ENCODE results near the gene FGR.

The FGR gene

GRCh38 chr1:27615346-27616192, 19.4 kb downstream of the FGR start:
- no peaks in the 10 kb centered on the region for H3K9me2 ChIP-seq (replicated peaks; ENCODE audit: control insufficient read depth, low read length)
- H3K9me3 ChIP-seq (ENCODE audit: control insufficient read depth, insufficient read depth, low read length): no peaks in the 10 kb centered on the region
- peaks cover 31% of the 10 kb centered on the region for H3K4me1 ChIP-seq (ENCODE audit: control insufficient read depth, low read length)
- no peaks in the 10 kb centered on the region for H4K20me1 ChIP-seq (ENCODE audit: control insufficient read depth, insufficient read depth, low read depth, low read length)
- peaks cover 3% of the 10 kb centered on the region; the same call in 1 of the 2 replicates for H3F3A ChIP-seq (ENCODE audit: control insufficient read depth, insufficient read depth)
- H3K4me3 ChIP-seq (ENCODE audit: low read length): no peak overlapping the region
- H3K27me3 ChIP-seq (ENCODE audit: control insufficient read depth, low read length): no peaks in the 10 kb centered on the region
- H3K79me2 ChIP-seq (ENCODE audit: control insufficient read depth, low read length): no peaks in the 10 kb centered on the region
- H3K4me2 ChIP-seq (ENCODE audit: low read length): no peak overlapping the region
- peaks cover 4% of the 10 kb centered on the region; the same call in 1 of the 2 replicates for H3K36me3 ChIP-seq (ENCODE audit: control insufficient read depth, low read length)
- TF ChIP-seq EZH2phosphoT487 (IDR thresholded peaks at IDR 0.05; ENCODE audit: borderline replicate concordance, low read length): no peak
- TF ChIP-seq CTCF (IDR thresholded peaks at IDR 0.05; ENCODE audit: low read depth, low read length, poor library complexity, severe bottlenecking): no peak
- H3K27ac ChIP-seq (ENCODE audit: low read depth, low read length): no peak overlapping the region

- Histone ChIP-seq H3K27me3 (ENCODE audit: control insufficient read depth, low read length) (no peaks in the 10 kb centered on the region), H3K4me1 (ENCODE audit: control insufficient read depth, low read length) (peaks cover 37% of the 10 kb centered on the region), H3K4me2 (ENCODE audit: low read length) (no peak overlapping the region), H3K27ac (ENCODE audit: low read depth, low read length) (no peak overlapping the region), H3K36me3 (ENCODE audit: control insufficient read depth, low read length) (peaks cover 4% of the 10 kb centered on the region; the same call in 1 of the 2 replicates), H3K9me2 (replicated peaks; ENCODE audit: control insufficient read depth, low read length) (no peaks in the 10 kb centered on the region), H3K9me3 (ENCODE audit: control insufficient read depth, insufficient read depth, low read length) (no peaks in the 10 kb centered on the region), H3K4me3 (ENCODE audit: low read length) (no peak overlapping the region), H3K79me2 (ENCODE audit: control insufficient read depth, low read length) (no peaks in the 10 kb centered on the region), H4K20me1 (ENCODE audit: control insufficient read depth, insufficient read depth, low read depth, low read length) (no peaks in the 10 kb centered on the region), H3F3A (ENCODE audit: control insufficient read depth, insufficient read depth) (peaks cover 3% of the 10 kb centered on the region; the same call in 1 of the 2 replicates)
- no peak for TF ChIP-seq CTCF (IDR thresholded peaks at IDR 0.05; ENCODE audit: low read depth, low read length, poor library complexity, severe bottlenecking)
- no peak for TF ChIP-seq EZH2phosphoT487 (IDR thresholded peaks at IDR 0.05; ENCODE audit: borderline replicate concordance, low read length)
Measured at GRCh38 chr1:27614625-27615344, 20.2 kb downstream of the FGR start.

- Histone ChIP-seq H3F3A (ENCODE audit: control insufficient read depth, insufficient read depth) (peaks cover 7% of the 10 kb centered on the region), H3K4me2 (ENCODE audit: low read length) (no peak overlapping the region), H3K27me3 (ENCODE audit: control insufficient read depth, low read length) (no peaks in the 10 kb centered on the region), H3K9me3 (ENCODE audit: control insufficient read depth, insufficient read depth, low read length) (no peaks in the 10 kb centered on the region), H3K36me3 (ENCODE audit: control insufficient read depth, low read length) (peaks cover 4% of the 10 kb centered on the region; the same call in 1 of the 2 replicates), H3K4me3 (ENCODE audit: low read length) (no peak overlapping the region), H4K20me1 (ENCODE audit: control insufficient read depth, insufficient read depth, low read depth, low read length) (no peaks in the 10 kb centered on the region), H3K4me1 (ENCODE audit: control insufficient read depth, low read length) (peaks cover 44% of the 10 kb centered on the region), H3K9me2 (replicated peaks; ENCODE audit: control insufficient read depth, low read length) (no peaks in the 10 kb centered on the region), H3K79me2 (ENCODE audit: control insufficient read depth, low read length) (no peaks in the 10 kb centered on the region), H3K27ac (ENCODE audit: low read depth, low read length) (no peak overlapping the region)
- TF ChIP-seq EZH2phosphoT487 (IDR thresholded peaks at IDR 0.05; ENCODE audit: borderline replicate concordance, low read length) (no peak), CTCF (IDR thresholded peaks at IDR 0.05; ENCODE audit: low read depth, low read length, poor library complexity, severe bottlenecking) (no peak)
Measured at GRCh38 chr1:27614043-27614624, 20.9 kb downstream of the FGR start.

All from DOHH2 (cell line).